Stimulated activated naive CD4-positive, alpha-beta T cell treated with Interleukin-2 at 50 U/mL for 16 hours (primary cell): ENCODE data around the gene BPIFB2.
"Not testable (repeated sequence)": the region's sequence is repeated elsewhere in the genome, so short reads cannot be mapped to it uniquely, and the experiment has no call there.

Experiments
- DNase-seq: peaks from one replicate; lab custom pipeline; 2025; lab: John Stamatoyannopoulos, UW

Gene BPIFB2

GRCh38 chr20:33042983-33043730, 35.7 kb downstream of the BPIFB2 start:
- DNase-seq: no peak

GRCh38 chr20:33043731-33044181, 36.3 kb downstream of the BPIFB2 start:
- no peak for DNase-seq

DNA sequence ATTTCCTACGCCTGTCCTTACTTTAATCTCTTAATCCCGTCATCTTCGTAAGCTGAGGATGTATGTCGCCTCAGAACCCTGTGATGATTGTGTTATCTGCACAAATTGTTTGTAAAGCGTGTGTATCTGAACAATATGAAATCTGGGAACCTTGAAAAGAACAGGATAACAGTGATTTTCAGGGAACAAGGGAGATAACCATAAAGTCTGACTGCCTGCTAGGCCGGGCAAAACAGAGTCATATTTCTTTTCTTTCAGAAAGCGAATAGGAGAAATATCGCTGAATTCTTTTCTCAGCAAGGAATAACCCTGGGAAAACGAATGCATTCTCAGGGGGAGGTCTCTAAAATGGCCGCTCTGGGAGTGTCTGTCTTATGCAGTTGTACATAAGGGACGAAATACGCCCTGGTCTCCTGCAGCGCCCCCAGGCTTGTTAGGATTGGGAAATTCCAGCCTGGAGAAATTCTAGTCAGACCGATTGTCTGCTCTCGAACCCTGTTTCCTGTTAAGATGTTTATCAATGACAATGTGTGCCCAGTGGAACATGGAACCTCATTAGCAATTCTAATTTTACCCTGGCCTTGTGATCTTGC, 37.7 kb downstream of the BPIFB2 start:
- DNase-seq: not testable (repeated sequence)

DNA sequence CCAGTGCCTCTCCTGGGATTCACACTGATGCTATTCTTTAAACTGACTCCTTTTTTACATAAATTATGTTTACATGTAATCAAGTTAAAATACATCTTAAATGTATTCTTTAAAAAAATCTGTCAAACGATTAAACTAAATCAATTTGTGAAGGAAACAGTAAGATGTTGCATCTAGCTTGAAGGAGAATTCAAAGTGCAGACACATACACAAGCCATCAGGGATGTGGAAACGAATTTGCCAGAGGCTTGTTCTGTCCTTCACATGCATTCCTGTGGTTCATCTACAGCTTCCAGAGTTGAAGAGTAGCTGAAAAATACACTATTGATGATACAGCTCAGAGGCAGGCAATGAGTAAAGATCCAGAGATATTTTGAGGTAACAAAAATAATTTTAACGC, 38.9 kb downstream of the BPIFB2 start:
- DNase-seq: no peak

DNA sequence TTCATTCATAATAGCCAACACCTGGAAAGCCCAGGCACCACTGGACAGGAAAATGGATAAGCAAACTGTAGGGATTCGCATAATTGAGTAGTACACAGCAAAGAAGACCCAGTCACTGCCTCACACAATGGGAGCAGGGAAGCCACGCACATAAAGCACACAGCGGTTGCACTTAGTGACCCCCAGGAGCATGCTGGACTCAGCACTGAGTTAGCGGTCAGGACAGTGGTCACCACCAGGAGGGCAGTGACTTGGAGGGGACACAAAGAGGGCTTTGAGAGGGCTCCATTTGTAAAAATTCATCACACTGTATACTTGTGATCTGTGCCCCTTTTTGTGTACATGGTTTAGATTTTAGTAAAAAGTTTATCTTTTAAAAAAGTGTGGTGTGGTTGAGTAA, 43.8 kb downstream of the BPIFB2 start:
- no peak for DNase-seq

DNA sequence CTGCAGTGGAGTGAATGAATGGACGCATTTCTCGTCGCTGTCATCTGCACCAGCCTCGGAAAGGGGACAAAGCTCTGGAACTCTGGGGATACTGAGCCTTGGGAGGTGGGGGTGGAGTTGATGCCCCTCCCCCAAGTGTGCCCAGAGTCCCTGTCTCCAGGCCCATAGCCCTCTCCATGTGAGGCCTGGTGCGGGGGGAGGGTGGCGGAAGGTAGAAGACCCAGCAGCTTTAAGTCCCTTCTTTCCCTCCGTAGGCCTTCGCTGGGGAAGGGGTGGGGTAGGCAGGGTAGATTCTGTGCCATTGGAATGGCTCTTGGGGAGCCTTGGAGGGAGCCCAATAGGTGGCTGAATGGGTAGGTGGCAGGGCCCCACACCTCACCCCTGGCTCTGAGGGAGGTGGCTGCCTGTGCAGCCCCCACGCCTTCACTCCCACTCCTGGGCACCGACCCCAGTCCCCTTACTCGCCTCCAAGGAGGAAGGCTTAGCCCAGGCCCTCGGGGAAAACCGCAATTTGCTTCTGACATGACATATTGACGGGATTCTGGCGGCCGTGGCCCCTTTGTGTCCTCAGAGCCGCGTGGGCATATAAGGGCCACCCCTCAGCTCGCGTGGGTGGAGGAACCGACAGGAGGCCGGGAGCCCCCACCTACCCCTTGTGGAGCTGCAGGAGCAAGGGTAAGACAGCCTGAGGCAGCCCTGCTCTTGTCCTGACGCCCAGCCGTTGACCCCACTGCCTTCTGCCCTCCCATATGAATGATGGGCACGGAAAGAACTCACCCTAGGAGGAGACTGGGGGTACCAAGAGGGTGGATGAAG, 46.0 kb downstream of the BPIFB2 start, which contains the start of gene BPIFB3:
Gene BPIFB3, plus strand, starts transcription at position 613 of the 816 bp plus-strand sequence. CDS start 1,533 bp downstream, outside the sequence.
- no peak for DNase-seq

DNA sequence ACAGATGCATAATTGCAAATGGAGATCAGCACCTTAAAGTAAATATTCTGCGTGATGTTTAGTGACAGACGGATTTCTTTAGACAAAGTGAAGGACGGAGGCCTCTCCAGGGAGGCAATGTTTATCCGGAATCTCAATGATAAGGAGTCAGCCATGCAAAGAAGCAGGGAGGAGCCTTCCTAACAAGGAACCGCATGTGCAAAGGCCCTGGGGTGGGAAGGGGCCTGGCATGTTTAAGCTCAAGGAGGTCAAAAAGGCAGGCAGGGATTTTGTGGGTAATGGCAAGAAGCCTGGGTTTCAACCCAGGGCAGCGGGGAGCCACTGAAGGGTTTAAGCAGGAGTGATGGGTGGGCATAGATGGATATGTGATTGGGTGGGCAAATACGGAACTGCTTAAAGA, 46.9 kb downstream of the BPIFB2 start:
- DNase-seq: no peak

GRCh38 chr20:33054791-33055190, 47.3 kb downstream of the BPIFB2 start:
- DNase-seq: no peak

DNA sequence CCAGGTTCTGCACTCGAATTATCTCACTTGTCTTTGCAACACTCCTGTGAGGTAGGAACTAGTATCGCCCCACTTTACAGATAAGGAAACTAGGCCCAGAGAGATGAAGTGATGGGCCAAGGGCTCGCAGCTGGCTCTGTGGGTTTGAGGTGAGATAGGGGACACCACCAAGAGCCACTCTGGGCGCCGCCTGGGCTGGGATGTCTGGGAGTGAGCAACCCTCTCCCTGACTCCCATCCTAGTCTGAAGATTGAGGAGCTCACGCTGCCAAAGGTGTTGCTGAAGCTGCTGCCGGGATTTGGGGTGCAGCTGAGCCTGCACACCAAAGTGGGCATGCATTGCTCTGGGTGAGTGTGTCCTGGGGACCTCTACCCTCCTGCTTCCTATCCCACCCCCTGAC, 51.6 kb downstream of the BPIFB2 start:
- DNase-seq: no peak

DNA sequence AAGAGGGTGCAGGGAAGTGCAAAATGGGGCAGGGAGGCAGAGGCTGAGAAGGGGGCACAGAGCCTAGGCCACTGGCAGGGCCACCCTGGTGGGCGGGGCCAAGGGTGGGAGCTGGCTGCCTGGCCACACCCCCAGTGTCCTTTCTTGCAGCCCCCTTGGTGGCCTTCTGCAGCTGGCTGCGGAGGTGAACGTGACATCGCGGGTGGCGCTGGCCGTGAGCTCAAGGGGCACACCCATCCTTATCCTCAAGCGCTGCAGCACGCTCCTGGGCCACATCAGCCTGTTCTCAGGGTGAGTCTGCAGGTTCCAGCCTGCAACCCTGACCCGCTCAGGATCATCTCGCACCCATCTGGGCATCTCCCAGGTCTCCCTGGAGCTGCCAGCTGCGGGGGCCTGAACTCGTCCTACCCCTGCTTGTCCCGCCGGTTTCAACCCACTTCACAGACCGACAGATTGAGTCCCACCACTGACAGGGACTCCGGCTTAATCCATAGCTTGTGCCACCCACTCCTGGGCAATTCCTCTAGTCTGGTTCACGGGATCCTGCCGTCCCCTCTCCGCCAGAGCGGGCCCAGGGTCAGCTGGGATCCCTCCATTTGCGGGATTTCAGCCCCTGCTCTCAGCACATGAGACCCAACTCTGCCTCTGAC, 52.4 kb downstream of the BPIFB2 start:
- DNase-seq: no peak

DNA sequence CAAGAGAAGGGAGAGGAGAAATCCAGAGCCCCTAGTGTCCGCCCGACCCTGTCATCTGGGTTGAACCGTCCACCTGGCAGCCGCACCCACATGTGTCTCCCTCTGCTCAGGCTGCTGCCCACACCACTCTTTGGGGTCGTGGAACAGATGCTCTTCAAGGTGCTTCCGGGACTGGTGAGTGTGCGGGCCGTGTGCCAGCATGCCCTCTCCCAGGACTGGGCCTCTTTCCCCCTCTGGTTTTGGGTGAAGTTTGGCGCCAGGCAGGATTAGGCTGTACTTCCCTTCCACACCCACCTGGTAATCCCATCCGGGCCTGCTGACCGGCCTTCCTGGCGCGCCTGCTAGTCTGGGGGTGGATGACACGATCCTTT, 54.1 kb downstream of the BPIFB2 start:
- no peak for DNase-seq

DNA sequence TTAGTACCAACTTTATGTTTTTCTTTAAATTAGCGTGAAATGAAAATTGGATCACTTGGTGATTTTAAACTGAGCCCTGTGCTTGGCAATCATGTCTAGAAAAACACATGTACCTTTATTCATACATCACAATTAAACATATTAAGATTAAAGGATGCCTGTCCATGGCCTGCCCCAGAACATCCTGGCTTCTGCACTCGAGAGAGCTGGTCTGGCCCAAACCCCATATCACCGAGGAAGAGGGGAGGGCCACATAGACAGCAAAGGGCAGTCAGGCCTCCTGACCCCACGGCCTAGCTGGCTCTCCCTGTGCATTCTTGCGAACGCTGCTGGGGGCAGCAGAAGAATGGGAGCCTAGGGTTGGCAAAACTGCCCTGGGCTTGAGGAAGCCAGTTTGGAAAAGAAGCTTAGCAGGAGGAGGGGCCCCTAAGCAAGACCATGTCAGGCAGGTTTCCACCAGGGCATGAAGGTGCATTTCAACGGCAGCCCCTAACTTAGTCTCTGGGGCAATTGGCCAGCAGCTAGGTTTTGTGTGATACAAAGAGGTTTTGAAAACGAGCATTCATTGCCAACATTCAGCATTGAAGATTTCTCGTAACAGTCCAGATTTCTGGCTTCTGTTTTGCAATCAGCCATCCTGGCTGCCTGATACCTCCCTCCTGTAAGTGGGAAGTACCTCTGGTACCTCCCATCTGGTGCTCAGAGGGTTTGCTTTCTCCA, 54.8 kb downstream of the BPIFB2 start:
- DNase-seq: no peak

DNA sequence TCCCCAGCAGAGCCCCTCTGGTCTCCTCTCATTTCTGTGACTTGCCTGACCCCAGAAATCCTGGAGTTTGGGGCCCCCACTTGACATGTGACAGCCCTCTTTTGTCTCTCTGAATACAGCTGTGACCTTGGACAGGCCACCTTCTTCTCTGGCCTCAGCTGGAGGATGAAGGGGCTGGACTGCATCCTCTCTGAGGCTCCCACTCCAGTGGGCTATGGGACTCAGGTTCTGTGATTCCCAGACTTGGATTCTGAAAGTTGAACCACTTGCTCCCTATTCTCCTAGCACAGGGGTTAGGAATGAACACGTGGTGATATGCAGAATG, 55.3 kb downstream of the BPIFB2 start:
- DNase-seq: no peak

DNA sequence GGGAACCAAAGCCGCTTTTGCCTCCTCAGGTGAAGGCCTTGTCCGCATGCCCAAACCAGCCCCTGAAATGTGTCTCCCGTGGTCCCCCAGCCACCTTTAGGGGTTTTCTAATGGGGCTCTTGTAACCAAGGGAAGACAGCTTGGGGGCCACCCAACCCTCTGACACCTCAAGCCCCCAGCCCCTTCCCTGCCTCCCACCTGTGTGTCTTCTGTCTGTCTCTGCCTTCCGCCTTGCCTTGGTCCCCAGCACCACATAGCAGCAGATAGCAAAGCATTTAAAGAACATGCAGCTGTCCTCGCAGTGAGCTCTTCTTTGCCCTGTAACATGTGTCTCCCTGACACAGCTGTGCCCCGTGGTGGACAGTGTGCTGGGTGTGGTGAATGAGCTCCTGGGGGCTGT, 55.8 kb downstream of the BPIFB2 start:
- no peak for DNase-seq

DNA sequence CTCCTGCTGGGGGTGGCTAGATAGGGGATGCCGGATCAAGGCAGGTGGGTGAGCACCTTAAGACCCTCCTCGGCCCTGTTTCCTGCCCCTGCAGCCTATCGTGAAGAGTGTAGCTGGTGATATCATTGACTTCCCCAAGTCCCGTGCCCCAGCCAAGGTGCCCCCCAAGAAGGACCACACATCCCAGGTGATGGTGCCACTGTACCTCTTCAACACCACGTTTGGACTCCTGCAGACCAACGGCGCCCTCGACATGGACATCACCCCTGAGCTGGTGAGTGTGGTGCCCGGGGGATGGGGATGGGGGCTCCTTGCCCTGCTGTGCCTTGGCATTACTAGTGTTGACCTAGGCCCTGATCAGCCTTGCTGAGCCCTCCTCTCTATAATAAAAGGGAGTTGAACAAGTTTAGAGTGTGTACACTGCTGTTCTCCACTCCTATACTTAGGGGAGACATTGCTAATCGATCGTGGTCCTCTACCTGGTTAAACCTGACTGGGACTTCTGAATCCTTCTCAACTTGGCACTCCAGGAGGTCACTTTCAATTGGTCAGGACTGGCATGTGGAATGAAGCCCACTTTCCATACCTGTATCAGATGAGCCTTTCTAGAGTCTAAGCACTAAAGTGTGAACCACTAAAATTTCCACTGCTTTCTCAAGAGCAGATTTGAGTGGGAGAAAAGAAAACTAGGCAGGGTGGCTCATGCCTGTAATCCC, 57.2 kb downstream of the BPIFB2 start:
- no peak for DNase-seq

DNA sequence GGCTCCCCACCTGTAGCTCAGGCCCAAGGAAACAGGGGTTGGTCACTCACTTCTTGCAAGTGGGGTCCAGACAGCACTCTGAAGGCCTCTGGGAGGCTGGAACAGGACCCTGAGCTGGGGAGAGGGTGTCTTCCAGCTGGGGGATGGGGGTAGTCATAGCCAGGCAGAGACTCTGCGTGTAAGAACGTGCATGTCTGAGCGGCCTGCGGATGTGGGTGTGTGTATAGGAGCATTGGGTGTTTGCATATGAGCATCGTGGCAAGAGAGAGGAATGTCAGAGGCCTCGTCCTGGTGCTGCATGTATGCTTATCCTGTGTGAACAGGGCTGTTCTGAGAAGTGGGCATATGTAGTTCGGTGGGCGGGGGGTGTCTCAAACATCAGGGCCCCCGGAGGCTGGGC, 58.3 kb downstream of the BPIFB2 start:
- no peak for DNase-seq

- DNase-seq: no peak
These were observed 60.3 kb downstream of the BPIFB2 start for GRCh38 chr20:33067806-33068205.

DNA sequence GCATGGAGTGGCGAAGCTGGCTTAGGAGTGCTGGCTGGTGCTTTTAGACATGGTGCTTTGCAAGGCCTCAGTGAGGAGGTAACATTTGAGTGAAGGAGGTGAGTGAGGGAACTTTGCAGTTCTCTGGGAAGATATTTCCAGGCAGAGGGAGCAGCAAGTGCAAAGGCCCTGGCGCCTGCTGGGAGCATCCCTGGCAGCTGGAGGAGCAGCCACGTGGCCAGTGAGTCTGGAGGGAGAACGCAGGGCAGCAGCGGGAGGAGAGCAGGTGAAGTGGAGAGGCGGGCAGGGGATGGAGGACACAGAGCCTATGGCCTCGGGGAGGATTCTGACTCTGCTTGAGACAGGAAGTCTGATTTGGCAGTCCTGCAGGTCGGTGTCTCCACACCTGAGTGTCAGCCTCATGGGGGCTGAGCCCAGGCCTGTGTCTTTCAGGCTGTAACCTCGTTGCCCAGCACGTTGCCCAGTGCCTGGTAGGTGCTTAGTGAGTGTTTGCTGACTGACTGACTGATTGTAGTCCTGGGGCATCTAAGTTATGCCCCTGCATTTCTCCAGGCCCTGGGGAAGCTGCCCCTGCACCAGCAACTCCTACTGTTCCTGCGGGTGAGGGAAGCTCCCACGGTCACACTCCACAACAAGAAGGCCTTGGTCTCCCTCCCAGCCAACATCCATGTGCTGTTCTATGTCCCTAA, 60.9 kb downstream of the BPIFB2 start:
- no peak for DNase-seq

- DNase-seq: no peak
These were observed 62.2 kb downstream of the BPIFB2 start for GRCh38 chr20:33069673-33070072.
